H9 (cell line): ENCODE data around the gene GHR. TPM values are rescaled to one million over a fixed set of nuclear protein-coding genes. Genes with fewer than 3 reads are reported as not detected.

Source experiments
- DNase-seq: peaks from one replicate; pipeline ENCODE4 v3.0.0-alpha.2; 2017
- H2AFZ ChIP-seq: one replicate; pipeline ENCODE4 v1.6.1; 2013; ENCODE audit warnings: mild to moderate bottlenecking, low read length, control low read depth, moderate library complexity
- H2AK5ac ChIP-seq: 2 replicates; pipeline ENCODE4 v1.6.1; 2013; ENCODE audit warnings: low read length, control low read depth, mixed read lengths; ENCODE audit not compliant: insufficient read length
- H2BK120ac ChIP-seq: one replicate; pipeline ENCODE4 v1.6.1; 2013; ENCODE audit warnings: low read depth, mild to moderate bottlenecking, low read length, control low read depth, inconsistent platforms; ENCODE audit not compliant: poor library complexity, severe bottlenecking
- H2BK12ac ChIP-seq: 2 replicates; pipeline ENCODE4 v1.6.1; 2013; ENCODE audit warnings: low read length, control low read depth, mixed read lengths, low read depth; ENCODE audit not compliant: insufficient read length
- H2BK15ac ChIP-seq: 2 replicates; pipeline ENCODE4 v1.6.1; 2013; ENCODE audit warnings: low read depth, low read length, control low read depth
- H2BK20ac ChIP-seq: one replicate; pipeline ENCODE4 v1.6.1; 2013; ENCODE audit warnings: low read depth, mild to moderate bottlenecking, low read length, control low read depth, inconsistent platforms; ENCODE audit not compliant: poor library complexity, severe bottlenecking
- H2BK5ac ChIP-seq: 2 replicates; pipeline ENCODE4 v1.6.1; 2013; ENCODE audit warnings: low read length, control low read depth, mixed read lengths; ENCODE audit not compliant: insufficient read length
- H3K14ac ChIP-seq: 2 replicates; pipeline ENCODE4 v1.6.1; 2013; ENCODE audit warnings: low read length, control low read depth; ENCODE audit not compliant: insufficient read depth
- H3K18ac ChIP-seq: 2 replicates; pipeline ENCODE4 v1.6.1; 2013; ENCODE audit warnings: low read depth, mild to moderate bottlenecking, mixed read lengths, low read length, control low read depth; ENCODE audit not compliant: insufficient read length
- H3K23ac ChIP-seq: 2 replicates; pipeline ENCODE4 v1.6.1; 2013; ENCODE audit warnings: low read length, control low read depth, mixed read lengths, low read depth; ENCODE audit not compliant: insufficient read length
- H3K23me2 ChIP-seq: 2 replicates; pipeline ENCODE4 v1.6.1; 2013; ENCODE audit warnings: low read depth, mild to moderate bottlenecking, mixed read lengths, low read length, control low read depth; ENCODE audit not compliant: insufficient read length, poor library complexity, severe bottlenecking
- H3K27ac ChIP-seq: 2 replicates; pipeline ENCODE4 v1.5.1; 2013; ENCODE audit warnings: low read length, control low read depth, mixed read lengths, low read depth; ENCODE audit not compliant: insufficient read length
- H3K27me3 ChIP-seq: 2 replicates; pipeline ENCODE4 v1.6.1; 2013; ENCODE audit warnings: low read length, control low read depth, inconsistent platforms; ENCODE audit not compliant: insufficient read depth
- H3K4ac ChIP-seq: 2 replicates; pipeline ENCODE4 v1.6.1; 2013; ENCODE audit warnings: low read depth, mild to moderate bottlenecking, control low read depth, inconsistent platforms, low read length, moderate library complexity
- H3K4me1 ChIP-seq: 2 replicates; pipeline ENCODE4 v1.6.1; 2013; ENCODE audit warnings: low read length, control low read depth, inconsistent platforms; ENCODE audit not compliant: insufficient read depth
- H3K4me2 ChIP-seq: 2 replicates; pipeline ENCODE4 v1.6.1; 2013; ENCODE audit warnings: low read length, control low read depth, mixed read lengths; ENCODE audit not compliant: insufficient read length, insufficient read depth
- H3K56ac ChIP-seq: 2 replicates; pipeline ENCODE4 v1.6.1; 2013; ENCODE audit warnings: low read depth, mild to moderate bottlenecking, mixed read lengths, low read length, control low read depth; ENCODE audit not compliant: insufficient read length
- H3K79me1 ChIP-seq: 2 replicates; pipeline ENCODE4 v1.6.1; 2013; ENCODE audit warnings: low read depth, mild to moderate bottlenecking, moderate library complexity, low read length, control low read depth, inconsistent platforms; ENCODE audit not compliant: insufficient read depth, poor library complexity, severe bottlenecking
- H3K79me2 ChIP-seq: 2 replicates; pipeline ENCODE4 v1.6.1; 2013; ENCODE audit warnings: low read length, control low read depth, inconsistent platforms; ENCODE audit not compliant: insufficient read depth
- H3K9ac ChIP-seq: 2 replicates; pipeline ENCODE4 v1.6.1; 2013; ENCODE audit warnings: low read length, control low read depth, mixed read lengths; ENCODE audit not compliant: insufficient read length; ENCODE audit errors: extremely low read depth
- H3K9me3 ChIP-seq: one replicate; pipeline ENCODE4 v1.6.1; 2013; ENCODE audit warnings: low read depth, low read length, inconsistent platforms; ENCODE audit not compliant: control insufficient read depth
- H3T11ph ChIP-seq: one replicate; pipeline ENCODE4 v1.6.1; 2013; ENCODE audit warnings: mild to moderate bottlenecking, low read length, control low read depth, inconsistent platforms
- H4K20me1 ChIP-seq: one replicate; pipeline ENCODE4 v1.6.1; 2013; ENCODE audit not compliant: control insufficient read depth, insufficient read length, insufficient read depth
- H4K5ac ChIP-seq: 2 replicates; pipeline ENCODE4 v1.6.1; 2013; ENCODE audit warnings: low read depth, mild to moderate bottlenecking, mixed read lengths, low read length, control low read depth; ENCODE audit not compliant: insufficient read length
- H4K8ac ChIP-seq: replicated peaks from 2 replicates; pipeline ENCODE4 v1.6.1; 2013; ENCODE audit warnings: low read length, control low read depth, mixed read lengths, low read depth; ENCODE audit not compliant: insufficient read length
- H4K91ac ChIP-seq: 2 replicates; pipeline ENCODE4 v1.6.1; 2013; ENCODE audit warnings: low read depth, mild to moderate bottlenecking, moderate library complexity, mixed read lengths, low read length, control low read depth; ENCODE audit not compliant: insufficient read length
- H3K27ac Mint-ChIP-seq, 3 experiments: 2 replicates in 2 of 3; 3 replicates in 1 of 3; pipeline ENCODE4 v1.8.0; 2020 to 2021; ENCODE audit warnings: mixed read lengths in 3 of 3, mild to moderate bottlenecking in 1 of 3, moderate library complexity in 1 of 3
- H3K27me3 Mint-ChIP-seq: 2 replicates; pipeline ENCODE4 v1.8.0; 2021; ENCODE audit warnings: low read depth, mild to moderate bottlenecking, moderate library complexity, mixed read lengths
- H3K36me3 Mint-ChIP-seq, 3 experiments: 2 replicates in 2 of 3; 3 replicates in 1 of 3; pipeline ENCODE4 v1.8.0; 2020 to 2021; ENCODE audit warnings: low read depth in 3 of 3, mixed read lengths in 3 of 3; ENCODE audit not compliant: insufficient read depth in 1 of 3
- H3K4me1 Mint-ChIP-seq, 2 experiments: 2 replicates each; pipeline ENCODE4 v1.8.0; 2020; ENCODE audit warnings: mixed read lengths in 2 of 2
- H3K4me3 Mint-ChIP-seq, 2 experiments: 2 replicates in 1 of 2; 3 replicates in 1 of 2; pipeline ENCODE4 v1.8.0; 2020 to 2021; ENCODE audit warnings: mild to moderate bottlenecking in 2 of 2, mixed read lengths in 2 of 2, moderate library complexity in 1 of 2
- H3K9me3 Mint-ChIP-seq, 2 experiments: 2 replicates in 1 of 2; 3 replicates in 1 of 2; pipeline ENCODE4 v1.8.0; 2020; ENCODE audit warnings: mild to moderate bottlenecking in 2 of 2, mixed read lengths in 2 of 2, moderate library complexity in 1 of 2
- WGBS: extraction: QIAGEN DNeasy Blood & Tissue Kit; methylation state at CpG from one replicate; pipeline ENCODE4 v1.1.7; 2013; ENCODE audit warnings: missing lambda C conversion rate, low lambda C conversion rate, mixed read lengths; ENCODE audit not compliant: insufficient read length; ENCODE audit errors: extremely low coverage; 5-methylcytosine and 5-hydroxymethylcytosine counted together
- total RNA-seq: library from RNA; stranded (reverse); gene quantifications from 2 replicates; pipeline ENCODE4 v1.2.1, GENCODE V29; 2021
- TF ChIP-seq, protein P1 (sequence below): fragments of 200-600 bp; sonication (generic); conservative IDR thresholded peaks from 3 replicates; pipeline ENCODE4 v1.8.0; 2021; ENCODE audit warnings: antibody characterized with exemption, mild to moderate bottlenecking

GHR gene
- total RNA-seq, 1 experiment from 2014 or later: 0.20 TPM

DNA sequence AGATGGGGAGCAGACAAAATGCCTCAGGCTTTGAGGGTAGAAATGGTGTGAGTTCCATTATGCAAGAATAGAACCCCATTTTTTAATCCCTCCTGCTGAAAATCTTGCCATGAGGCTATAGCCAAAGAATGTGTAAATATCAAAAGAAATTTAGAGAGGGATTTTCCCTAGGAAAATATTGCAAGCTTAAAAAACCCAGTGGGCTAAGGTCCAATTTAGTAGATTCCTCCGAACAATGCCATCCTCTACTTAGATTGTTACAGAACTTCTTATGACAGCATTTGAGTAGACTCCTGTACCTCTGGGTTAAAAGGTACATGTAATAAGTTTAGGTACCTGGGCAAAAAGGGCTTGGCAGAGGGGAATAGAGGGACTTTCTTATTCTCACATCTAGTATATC is 138.4 kb downstream of the GHR start:
- Histone ChIP-seq H2BK20ac (no peak overlapping the region), H3K23me2 (no peaks in the 10 kb centered on the region), H3K27me3 (no peaks in the 10 kb centered on the region), H3K27ac (no peak overlapping the region), H3K9ac (no peak overlapping the region), H2AK5ac (no peak overlapping the region), H4K20me1 (no peaks in the 10 kb centered on the region), H4K5ac (no peak overlapping the region), H2BK120ac (no peak overlapping the region), H3K14ac (no peak overlapping the region), H4K8ac (no peak overlapping the region), H3K4me2 (no peak overlapping the region), H2BK15ac (no peak overlapping the region), H3K9me3 (no peaks in the 10 kb centered on the region), H3K23ac (no peak overlapping the region), H2AFZ (no peak overlapping the region), H3K4me1 (no peaks in the 10 kb centered on the region), H3K4ac (no peak overlapping the region), H2BK5ac (no peak overlapping the region), H4K91ac (no peak overlapping the region), H3T11ph (no peak overlapping the region), H2BK12ac (no peak overlapping the region), H3K79me2 (no peaks in the 10 kb centered on the region), H3K56ac (no peak overlapping the region), H3K18ac (no peak overlapping the region), H3K79me1 (no peaks in the 10 kb centered on the region)
- TF ChIP-seq, protein P1, sequence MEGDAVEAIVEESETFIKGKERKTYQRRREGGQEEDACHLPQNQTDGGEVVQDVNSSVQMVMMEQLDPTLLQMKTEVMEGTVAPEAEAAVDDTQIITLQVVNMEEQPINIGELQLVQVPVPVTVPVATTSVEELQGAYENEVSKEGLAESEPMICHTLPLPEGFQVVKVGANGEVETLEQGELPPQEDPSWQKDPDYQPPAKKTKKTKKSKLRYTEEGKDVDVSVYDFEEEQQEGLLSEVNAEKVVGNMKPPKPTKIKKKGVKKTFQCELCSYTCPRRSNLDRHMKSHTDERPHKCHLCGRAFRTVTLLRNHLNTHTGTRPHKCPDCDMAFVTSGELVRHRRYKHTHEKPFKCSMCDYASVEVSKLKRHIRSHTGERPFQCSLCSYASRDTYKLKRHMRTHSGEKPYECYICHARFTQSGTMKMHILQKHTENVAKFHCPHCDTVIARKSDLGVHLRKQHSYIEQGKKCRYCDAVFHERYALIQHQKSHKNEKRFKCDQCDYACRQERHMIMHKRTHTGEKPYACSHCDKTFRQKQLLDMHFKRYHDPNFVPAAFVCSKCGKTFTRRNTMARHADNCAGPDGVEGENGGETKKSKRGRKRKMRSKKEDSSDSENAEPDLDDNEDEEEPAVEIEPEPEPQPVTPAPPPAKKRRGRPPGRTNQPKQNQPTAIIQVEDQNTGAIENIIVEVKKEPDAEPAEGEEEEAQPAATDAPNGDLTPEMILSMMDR: no peak
- Mint-ChIP-seq H3K36me3 (no peaks in the 10 kb centered on the region), H3K4me1 (no peaks in the 10 kb centered on the region), H3K9me3 (no peaks in the 10 kb centered on the region), H3K4me3 (no peak overlapping the region), H3K27me3 (peaks cover 2% of the 10 kb centered on the region; the same call in 1 of the 2 replicates), H3K27ac (no peak overlapping the region)
- no peak for DNase-seq
- no CpG with 5 or more reads among the region's 1 CpG for WGBS
